Measurements from ENCODE around the gene SRBD1. TPM values are rescaled to one million over a fixed set of nuclear protein-coding genes. Genes with fewer than 3 reads are reported as not detected.

Gene SRBD1
- total and polyA plus RNA-seq, 2 experiments from 2014 or later = 27.4 to 46.3 TPM

DNA sequence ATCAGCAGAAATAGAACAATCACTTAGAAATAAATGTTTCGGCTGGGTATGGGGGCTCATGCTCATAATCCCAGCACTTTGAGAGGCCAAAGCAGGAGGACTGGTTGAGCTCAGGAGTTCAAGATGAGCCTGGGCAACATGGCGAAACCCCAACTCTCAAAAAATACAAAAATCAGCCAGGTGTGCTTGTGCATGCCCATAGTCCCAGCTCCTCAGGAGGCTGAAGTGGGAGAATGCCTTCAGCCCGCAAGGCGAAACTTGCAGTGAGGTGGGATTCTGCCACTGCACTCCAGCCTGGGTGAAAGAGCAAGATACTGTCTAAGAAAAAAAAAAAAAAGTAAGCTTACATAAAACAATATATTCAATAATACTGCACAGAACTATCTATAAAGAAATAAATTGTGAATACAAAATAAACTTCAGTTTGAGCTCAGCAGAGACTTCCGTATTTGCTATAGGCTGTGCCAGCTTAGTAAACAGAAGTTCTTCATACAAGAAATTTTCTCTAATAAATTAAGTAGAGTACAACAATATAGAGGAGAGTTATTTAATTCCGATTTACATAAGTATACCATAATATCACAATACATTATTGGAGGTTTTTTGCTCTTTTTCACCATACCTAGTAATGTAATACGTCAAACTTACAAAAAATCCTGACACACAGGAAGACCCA, 43.6 kb downstream of the SRBD1 start:
- Histone ChIP-seq H3K79me2 (replicated peaks; ENCODE audit: insufficient read depth) (peaks cover 17% of the 10 kb centered on the region; the same call in 1 of the 2 replicates), H2AFZ (no peak overlapping the region), H3K27ac (ENCODE audit: low read depth) (no peak overlapping the region), H4K20me1 (replicated peaks; ENCODE audit: insufficient read depth) (no peaks in the 10 kb centered on the region), H3F3A (replicated peaks; ENCODE audit: low read depth) (no peaks in the 10 kb centered on the region), H3K27me3 (ENCODE audit: insufficient read depth) (no peaks in the 10 kb centered on the region), H3K4me3 (no peak overlapping the region), H3K4me1 (ENCODE audit: insufficient read depth) (peaks cover 15% of the 10 kb centered on the region; the same call in 1 of the 2 replicates), H3K9me2 (ENCODE audit: insufficient read depth) (no peaks in the 10 kb centered on the region), H3K4me2 (peak overlapping the region; percentile 11; the same call in 1 of the 2 replicates), H3K36me3 (ENCODE audit: insufficient read depth) (no peaks in the 10 kb centered on the region)
- DNase-seq (ENCODE audit: low spot score) (no peak), ATAC-seq (no peak)
- Mint-ChIP-seq H3K9me3 (peaks cover 3% of the 10 kb centered on the region; the same call in 1 of the 3 replicates), H3K4me1 (peaks cover 38% of the 10 kb centered on the region), H3K27ac (peak overlapping the region; percentile 52; the same call in 1 of the 2 replicates), H3K36me3 (ENCODE audit: low read depth) (peaks cover 15% of the 10 kb centered on the region), H3K27me3 (ENCODE audit: insufficient read depth, low read depth, poor library complexity) (no peaks in the 10 kb centered on the region), H3K4me3 (no peak overlapping the region)
- TF ChIP-seq EZH2phosphoT487 (IDR thresholded peaks at IDR 0.05; ENCODE audit: unreplicated experiment) (no peak), ZNF114 (CRISPR knock-in tag; IDR thresholded peaks at IDR 0.05) (no peak), JUNB (IDR thresholded peaks at IDR 0.05; ENCODE audit: unreplicated experiment) (no peak), POLR2AphosphoS5 (IDR thresholded peaks at IDR 0.05; ENCODE audit: low read depth) (no peak), CREB1 (CRISPR knock-in tag; IDR thresholded peaks at IDR 0.05; ENCODE audit: low read depth) (no peak), STAT1 (IDR thresholded peaks at IDR 0.05; ENCODE audit: unreplicated experiment) (no peak), NANOG (IDR thresholded peaks at IDR 0.05; ENCODE audit: borderline replicate concordance) (no peak)
- TF ChIP-seq, protein P1, sequence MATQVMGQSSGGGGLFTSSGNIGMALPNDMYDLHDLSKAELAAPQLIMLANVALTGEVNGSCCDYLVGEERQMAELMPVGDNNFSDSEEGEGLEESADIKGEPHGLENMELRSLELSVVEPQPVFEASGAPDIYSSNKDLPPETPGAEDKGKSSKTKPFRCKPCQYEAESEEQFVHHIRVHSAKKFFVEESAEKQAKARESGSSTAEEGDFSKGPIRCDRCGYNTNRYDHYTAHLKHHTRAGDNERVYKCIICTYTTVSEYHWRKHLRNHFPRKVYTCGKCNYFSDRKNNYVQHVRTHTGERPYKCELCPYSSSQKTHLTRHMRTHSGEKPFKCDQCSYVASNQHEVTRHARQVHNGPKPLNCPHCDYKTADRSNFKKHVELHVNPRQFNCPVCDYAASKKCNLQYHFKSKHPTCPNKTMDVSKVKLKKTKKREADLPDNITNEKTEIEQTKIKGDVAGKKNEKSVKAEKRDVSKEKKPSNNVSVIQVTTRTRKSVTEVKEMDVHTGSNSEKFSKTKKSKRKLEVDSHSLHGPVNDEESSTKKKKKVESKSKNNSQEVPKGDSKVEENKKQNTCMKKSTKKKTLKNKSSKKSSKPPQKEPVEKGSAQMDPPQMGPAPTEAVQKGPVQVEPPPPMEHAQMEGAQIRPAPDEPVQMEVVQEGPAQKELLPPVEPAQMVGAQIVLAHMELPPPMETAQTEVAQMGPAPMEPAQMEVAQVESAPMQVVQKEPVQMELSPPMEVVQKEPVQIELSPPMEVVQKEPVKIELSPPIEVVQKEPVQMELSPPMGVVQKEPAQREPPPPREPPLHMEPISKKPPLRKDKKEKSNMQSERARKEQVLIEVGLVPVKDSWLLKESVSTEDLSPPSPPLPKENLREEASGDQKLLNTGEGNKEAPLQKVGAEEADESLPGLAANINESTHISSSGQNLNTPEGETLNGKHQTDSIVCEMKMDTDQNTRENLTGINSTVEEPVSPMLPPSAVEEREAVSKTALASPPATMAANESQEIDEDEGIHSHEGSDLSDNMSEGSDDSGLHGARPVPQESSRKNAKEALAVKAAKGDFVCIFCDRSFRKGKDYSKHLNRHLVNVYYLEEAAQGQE (IDR thresholded peaks at IDR 0.05; ENCODE audit: unreplicated experiment) = no peak
- TF ChIP-seq, protein P2, sequence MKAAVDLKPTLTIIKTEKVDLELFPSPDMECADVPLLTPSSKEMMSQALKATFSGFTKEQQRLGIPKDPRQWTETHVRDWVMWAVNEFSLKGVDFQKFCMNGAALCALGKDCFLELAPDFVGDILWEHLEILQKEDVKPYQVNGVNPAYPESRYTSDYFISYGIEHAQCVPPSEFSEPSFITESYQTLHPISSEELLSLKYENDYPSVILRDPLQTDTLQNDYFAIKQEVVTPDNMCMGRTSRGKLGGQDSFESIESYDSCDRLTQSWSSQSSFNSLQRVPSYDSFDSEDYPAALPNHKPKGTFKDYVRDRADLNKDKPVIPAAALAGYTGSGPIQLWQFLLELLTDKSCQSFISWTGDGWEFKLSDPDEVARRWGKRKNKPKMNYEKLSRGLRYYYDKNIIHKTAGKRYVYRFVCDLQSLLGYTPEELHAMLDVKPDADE (IDR thresholded peaks at IDR 0.05) = no peak

DNA sequence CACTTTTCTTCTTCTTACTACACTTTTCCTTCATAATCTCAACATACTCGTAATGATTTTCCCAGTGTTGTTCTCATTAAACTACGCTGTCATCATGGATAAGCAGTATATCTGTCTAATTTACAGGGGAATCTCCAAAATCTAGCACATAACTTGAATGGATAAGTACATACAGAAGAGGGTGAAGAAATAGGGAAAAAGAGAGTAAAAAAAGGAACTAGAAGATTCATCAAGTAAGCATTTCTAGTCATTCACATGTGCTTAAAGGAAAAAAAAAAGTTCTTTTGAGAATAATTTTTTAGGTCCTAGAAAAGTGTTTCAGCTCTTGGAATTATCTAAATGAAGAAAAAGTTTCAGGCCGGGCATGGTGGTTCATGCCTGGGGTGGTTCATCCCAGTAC, 51.6 kb downstream of the SRBD1 start:
- H3K4me1 Mint-ChIP-seq = peaks cover 18% of the 10 kb centered on the region; the same call in 2 of the 3 replicates
- Histone ChIP-seq H3K36me3 (ENCODE audit: insufficient read depth) (no peaks in the 10 kb centered on the region), H3K4me3 (no peak overlapping the region), H3K4me2 (no peak overlapping the region), H3K27ac (ENCODE audit: low read depth) (no peak overlapping the region), H3F3A (replicated peaks; ENCODE audit: low read depth) (no peaks in the 10 kb centered on the region), H4K20me1 (replicated peaks; ENCODE audit: insufficient read depth) (no peaks in the 10 kb centered on the region), H3K4me1 (ENCODE audit: insufficient read depth) (peaks cover 19% of the 10 kb centered on the region; the same call in 1 of the 2 replicates), H3K9me2 (ENCODE audit: insufficient read depth) (no peaks in the 10 kb centered on the region), H3K79me2 (replicated peaks; ENCODE audit: insufficient read depth) (peaks cover 10% of the 10 kb centered on the region; the same call in 1 of the 2 replicates), H3K27me3 (ENCODE audit: insufficient read depth) (no peaks in the 10 kb centered on the region), H2AFZ (no peak overlapping the region)
- H3K36me3 Mint-ChIP-seq (ENCODE audit: low read depth) = no peaks in the 10 kb centered on the region
- peaks cover 2% of the 10 kb centered on the region for H3K27me3 Mint-ChIP-seq (ENCODE audit: insufficient read depth, low read depth, poor library complexity)
- ATAC-seq = no peak
- H3K27ac Mint-ChIP-seq = no peak overlapping the region
- H3K9me3 Mint-ChIP-seq = no peaks in the 10 kb centered on the region
- no peak for DNase-seq (ENCODE audit: low spot score)
- H3K4me3 Mint-ChIP-seq = no peak overlapping the region
- TF ChIP-seq, protein P1 (IDR thresholded peaks at IDR 0.05; ENCODE audit: unreplicated experiment) = no peak
- no peak for TF ChIP-seq ZNF114 (CRISPR knock-in tag; IDR thresholded peaks at IDR 0.05)
- TF ChIP-seq STAT1 (IDR thresholded peaks at IDR 0.05; ENCODE audit: unreplicated experiment) = no peak
- TF ChIP-seq, protein P3, sequence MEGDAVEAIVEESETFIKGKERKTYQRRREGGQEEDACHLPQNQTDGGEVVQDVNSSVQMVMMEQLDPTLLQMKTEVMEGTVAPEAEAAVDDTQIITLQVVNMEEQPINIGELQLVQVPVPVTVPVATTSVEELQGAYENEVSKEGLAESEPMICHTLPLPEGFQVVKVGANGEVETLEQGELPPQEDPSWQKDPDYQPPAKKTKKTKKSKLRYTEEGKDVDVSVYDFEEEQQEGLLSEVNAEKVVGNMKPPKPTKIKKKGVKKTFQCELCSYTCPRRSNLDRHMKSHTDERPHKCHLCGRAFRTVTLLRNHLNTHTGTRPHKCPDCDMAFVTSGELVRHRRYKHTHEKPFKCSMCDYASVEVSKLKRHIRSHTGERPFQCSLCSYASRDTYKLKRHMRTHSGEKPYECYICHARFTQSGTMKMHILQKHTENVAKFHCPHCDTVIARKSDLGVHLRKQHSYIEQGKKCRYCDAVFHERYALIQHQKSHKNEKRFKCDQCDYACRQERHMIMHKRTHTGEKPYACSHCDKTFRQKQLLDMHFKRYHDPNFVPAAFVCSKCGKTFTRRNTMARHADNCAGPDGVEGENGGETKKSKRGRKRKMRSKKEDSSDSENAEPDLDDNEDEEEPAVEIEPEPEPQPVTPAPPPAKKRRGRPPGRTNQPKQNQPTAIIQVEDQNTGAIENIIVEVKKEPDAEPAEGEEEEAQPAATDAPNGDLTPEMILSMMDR (conservative IDR thresholded peaks at IDR 0.05; ENCODE audit: low read depth in 2 of 2) = no peak
- TF ChIP-seq CREB1 (CRISPR knock-in tag; IDR thresholded peaks at IDR 0.05; ENCODE audit: low read depth) = no peak
- TF ChIP-seq POLR2AphosphoS5 (IDR thresholded peaks at IDR 0.05; ENCODE audit: low read depth) = no peak
- TF ChIP-seq EZH2 (IDR thresholded peaks at IDR 0.05; ENCODE audit: low read depth, unreplicated experiment) = no peak
- TF ChIP-seq, protein P2 (IDR thresholded peaks at IDR 0.05) = no peak
- no peak for TF ChIP-seq EZH2phosphoT487 (IDR thresholded peaks at IDR 0.05; ENCODE audit: unreplicated experiment)
